GM08714 (cell line): ENCODE measurements around the gene CD163L1.
"Not testable (repeated sequence)": the region's sequence is repeated elsewhere in the genome, so short reads cannot be mapped to it uniquely, and the experiment has no call there.

ENCODE experiments used
- H3K4me3 ChIP-seq: fragments of 200-500 bp; sonication (Bioruptor generic); 2 replicates; pipeline ENCODE4 v1.5.1; 2014; ENCODE audit warnings: mild to moderate bottlenecking, low read length, inconsistent platforms
- ZNF274 ChIP-seq: IDR thresholded peaks from 2 replicates; pipeline ENCODE4 v1.6.1; 2012; ENCODE audit warnings: mild to moderate bottlenecking, low read depth, low read length

The CD163L1 gene

DNA sequence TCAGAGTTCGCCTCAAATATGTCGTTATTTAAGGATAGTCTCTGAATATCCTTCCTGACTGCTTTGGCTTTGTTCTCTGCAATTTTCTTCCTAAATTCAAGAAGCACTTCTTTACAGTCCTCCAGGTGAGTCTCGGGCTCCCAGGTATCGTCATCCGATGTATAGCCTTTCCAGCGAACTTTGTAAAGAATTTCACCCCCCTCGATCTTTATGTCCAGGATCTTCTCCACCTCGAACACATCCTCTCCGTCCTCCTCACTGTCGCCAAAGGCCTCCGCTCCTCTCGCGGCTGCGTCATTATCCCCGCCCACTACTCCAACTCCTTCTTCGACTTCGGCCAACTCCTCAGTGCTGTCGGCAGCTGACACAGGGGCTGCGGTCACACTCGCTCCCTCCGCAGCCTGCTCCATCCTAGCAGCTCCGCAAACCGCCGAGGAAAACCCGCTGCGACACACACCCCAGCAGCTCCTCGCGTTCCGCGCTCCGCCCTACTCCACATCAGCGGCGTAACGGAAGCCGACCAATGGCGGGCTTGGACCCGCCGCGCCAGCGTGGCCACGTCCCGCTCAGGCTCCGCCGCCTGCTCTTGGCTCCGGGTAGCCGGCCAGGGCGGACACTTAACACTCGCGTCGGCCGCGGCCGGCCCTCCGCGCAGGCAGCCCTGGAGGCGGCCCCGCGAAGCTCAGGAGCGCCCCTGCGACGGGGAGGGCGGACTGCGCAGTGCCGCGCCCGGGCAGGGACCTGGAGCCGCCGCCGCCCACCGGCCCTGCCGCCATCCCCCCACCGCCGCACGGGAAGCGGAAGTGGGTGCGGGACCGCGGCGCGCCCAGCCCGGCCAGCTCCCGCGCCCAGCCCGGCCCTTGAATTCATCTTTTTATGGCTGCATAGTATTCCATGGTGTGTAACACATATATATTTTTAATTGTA, 4.1 kb downstream of the CD163L1 start:
- peak overlapping the region; percentile 5; the same call in 1 of the 2 replicates for H3K4me3 ChIP-seq
- TF ChIP-seq ZNF274: no peak

DNA sequence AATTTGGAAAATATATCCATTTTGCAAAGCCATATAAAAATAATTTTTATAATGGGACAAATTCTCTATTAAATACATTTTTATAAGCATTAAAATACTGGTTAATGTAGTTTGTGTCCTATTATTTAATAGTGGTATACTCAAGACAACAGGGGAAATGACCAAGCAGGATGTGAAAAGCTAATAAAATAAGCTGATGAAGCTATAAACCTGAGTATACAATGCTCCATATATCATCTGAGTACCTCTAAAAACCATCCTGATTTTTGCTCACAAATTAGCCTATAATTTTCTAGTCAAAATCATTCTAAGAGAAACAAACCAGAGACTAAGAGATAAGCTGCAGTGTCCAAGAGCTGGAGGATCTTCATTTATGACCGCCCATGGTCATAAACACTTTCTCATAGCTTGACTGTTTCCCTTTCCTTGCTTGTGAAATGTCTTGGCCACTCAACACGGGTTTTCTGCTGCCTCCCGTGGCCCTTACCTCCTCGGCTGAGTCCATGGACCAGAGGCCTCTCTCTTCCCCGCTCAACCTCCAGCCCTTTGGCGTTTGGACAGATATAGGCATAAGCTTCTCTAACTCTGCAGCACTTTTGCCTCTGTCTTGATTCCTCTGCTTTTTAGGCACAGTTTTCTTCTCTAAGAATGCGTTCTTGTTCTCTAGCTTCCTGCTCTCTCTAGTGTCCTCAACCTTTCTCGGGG, 5.5 kb downstream of the CD163L1 start:
- H3K4me3 ChIP-seq: not testable (repeated sequence)

DNA sequence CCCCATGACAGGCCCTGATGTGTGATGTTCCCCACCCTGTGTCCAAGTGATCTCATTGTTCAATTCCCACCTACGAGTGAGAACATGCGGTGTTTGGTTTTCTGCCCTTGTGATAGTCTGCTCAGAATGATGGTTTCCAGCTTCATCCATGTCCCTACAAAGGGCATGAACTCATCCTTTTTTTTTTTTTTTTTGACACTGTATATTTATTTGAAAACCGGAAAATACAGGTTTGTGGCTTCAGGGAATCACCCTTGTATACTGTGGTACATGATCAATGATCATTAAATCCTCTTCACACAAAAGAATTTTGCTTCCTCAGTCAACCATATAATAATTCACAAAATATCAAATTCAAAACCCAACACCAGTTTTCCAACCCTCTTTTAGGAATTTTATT, 6.5 kb downstream of the CD163L1 start:
- H3K4me3 ChIP-seq: not testable (repeated sequence)

DNA sequence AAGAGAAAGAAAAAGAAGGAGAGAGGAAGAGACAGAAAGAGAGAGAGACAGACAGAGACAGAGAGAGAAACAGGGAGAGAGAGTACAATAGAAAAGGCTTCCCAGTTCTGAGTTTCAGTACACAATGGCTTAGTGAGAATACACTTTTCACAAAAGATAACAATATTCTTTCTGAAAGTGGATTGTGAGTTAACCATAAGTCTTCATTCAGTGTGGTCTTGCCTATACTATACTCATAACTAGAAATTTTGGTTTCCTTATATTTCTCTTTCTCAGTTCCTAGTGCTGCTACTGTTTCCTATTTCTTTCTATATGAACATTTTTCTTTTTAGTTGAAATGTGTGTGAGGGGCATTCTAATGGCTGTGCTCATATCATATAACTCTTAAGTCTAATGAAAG, 9.3 kb downstream of the CD163L1 start:
- no peak overlapping the region for H3K4me3 ChIP-seq
- no peak for TF ChIP-seq ZNF274

DNA sequence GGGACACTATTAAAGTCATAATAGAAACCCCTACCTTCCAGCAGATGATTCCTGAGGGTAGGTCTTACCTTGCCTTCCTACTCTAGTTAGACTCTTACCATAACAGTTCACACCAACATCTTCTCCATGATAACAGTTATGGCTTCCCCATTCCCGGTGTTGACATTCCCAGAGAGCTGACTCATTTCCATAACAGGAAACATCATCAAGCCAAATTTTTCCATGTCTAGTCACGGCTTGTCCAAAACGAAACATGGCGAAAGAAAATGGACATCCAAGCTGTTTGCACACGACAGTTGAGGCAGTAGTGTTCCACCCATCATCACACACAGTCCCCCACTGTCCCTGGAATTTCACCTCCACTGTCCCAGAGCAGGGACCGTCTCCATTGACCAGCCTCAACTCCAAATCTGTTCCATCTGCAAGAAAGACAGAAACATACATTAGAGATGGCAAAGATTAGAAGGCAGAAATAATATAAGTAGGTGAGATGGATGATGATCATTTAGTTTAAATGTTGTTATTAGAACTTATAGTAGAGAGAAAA, 10.6 kb downstream of the CD163L1 start:
- TF ChIP-seq ZNF274: no peak
- no peak overlapping the region for H3K4me3 ChIP-seq

DNA sequence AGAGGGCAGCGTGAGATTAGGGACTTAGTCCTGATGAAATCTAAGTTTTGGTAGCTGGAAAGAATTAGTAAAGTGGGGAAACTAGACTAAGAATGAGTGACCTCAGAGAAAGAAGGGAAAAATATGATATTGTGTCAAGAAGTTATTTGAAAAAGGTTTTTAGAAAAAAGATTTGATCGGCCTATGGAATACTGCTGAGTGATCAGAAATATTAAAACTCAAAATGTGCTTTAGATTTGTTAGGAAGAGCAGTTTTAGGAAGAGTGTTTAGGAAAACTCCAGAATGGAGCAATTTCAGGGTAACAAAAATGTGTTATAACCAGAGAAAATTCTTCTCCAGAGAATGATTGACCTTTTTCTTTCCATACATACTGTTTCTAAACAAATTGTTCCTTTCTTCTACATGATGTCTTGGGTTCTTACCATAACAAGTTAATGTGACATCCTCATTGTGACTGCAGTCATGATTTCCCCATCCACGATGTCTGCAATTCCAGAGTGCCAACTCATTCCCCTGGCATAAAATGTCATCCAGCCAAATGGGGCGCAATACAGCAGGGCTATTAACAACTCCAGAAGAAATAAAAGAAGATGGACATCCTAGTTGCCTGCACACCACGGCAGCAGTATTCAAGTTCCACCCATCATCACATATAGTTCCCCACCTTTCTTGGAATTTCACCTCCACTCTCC, 11.8 kb downstream of the CD163L1 start:
- TF ChIP-seq ZNF274: no peak
- no peak overlapping the region for H3K4me3 ChIP-seq

DNA sequence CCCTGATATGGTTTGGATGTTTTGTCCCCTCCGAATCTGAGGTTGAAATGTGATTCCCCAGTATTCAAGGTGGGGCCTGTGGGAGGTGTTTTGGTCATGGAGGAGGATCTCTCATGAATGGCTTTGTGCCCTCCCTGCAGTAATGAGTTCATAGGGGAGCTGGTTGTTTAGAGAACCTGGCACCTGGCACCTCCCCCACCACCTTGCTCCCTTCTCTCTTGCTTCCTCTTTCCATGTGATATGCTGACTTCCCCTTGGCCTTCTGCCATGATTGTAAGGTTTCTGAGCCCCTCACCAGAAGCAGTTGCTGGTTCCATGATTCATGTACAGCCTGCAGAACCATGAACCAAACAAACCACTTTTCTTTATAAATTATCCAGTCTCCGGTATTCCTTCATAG, 32.6 kb downstream of the CD163L1 start:
- H3K4me3 ChIP-seq: no peak overlapping the region
- TF ChIP-seq ZNF274: no peak

DNA sequence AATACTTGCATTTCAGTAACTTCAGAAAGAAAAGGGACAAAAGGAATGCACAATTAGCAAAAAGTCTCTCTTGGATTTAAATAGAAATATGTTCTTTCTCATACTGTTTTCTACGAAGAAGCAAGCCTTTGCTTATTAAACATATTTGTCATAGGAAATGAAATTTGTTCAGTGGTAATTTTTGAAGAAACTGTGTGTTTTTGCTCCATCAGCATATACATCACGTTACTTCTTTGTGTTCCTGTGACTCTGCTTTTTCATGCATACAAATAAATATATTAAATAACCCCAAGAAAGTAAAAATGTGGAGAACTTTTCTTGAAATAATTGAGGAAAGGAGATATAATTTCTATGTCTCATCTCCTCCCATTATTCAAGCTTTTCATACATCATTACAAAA, 39.7 kb downstream of the CD163L1 start:
- no peak for TF ChIP-seq ZNF274

DNA sequence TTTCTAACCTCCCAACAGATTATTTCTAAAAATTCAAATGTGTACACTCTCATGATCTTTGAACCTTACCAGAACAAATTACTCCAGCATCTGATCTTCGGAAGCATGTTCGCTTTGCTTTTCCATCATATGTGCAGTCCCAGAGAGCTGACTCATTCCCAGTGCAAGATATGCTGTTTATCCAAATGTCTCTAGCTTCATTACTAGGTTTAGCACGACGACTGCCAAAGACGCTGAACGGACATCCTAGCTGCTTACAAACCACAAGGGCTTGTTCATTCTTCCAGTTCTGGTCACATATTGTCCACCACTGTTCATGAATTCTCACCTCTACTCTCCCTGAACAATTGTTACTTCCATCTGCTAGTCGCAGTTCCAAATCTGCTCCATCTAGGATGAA, 40.5 kb downstream of the CD163L1 start:
- no peak overlapping the region for H3K4me3 ChIP-seq
- TF ChIP-seq ZNF274: no peak

More for the DNA sequence above, 39.7 kb downstream of the CD163L1 start:
- H3K4me3 ChIP-seq: no peak overlapping the region

DNA sequence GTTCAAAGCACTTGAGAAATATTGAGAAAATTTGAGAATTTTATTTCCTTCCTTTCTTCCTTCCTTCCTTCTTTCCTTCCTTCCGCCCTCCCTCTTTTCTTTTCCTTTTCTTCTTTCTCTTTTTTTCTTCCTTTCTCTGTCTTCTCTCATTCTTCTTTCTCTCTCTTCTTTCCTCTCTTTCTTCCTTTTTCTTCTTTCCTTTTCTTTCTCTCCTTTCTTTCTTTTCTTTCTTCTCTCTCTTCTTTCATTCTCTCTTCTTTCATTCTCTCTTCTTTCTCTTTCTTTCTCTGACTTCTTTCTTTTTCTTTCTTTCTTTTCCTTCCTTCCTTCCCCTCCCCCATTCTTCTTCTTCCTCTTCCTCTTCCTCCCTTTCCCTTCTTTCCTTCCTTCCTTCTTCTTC, 44.9 kb downstream of the CD163L1 start:
- TF ChIP-seq ZNF274: no peak
- no peak overlapping the region for H3K4me3 ChIP-seq

DNA sequence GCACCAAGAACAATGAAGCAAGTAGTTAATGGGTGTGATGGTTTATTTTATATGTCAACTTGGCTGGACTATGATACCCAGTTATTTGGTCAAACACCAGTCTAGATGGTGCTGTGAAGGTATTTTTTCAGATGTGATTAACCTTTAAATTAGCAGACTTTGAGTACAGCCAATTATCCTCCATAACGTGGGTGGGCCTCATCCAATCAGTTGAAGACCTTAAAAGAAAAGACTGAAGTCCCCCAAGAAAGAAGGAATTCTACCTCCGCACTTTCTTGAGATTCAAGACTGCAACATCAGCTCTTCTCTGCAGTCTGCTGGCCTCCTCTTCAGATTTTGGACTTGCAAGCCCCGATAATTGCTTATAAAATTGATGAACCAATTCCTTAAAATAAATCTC, 47.5 kb downstream of the CD163L1 start:
- TF ChIP-seq ZNF274: no peak
- no peak overlapping the region for H3K4me3 ChIP-seq

DNA sequence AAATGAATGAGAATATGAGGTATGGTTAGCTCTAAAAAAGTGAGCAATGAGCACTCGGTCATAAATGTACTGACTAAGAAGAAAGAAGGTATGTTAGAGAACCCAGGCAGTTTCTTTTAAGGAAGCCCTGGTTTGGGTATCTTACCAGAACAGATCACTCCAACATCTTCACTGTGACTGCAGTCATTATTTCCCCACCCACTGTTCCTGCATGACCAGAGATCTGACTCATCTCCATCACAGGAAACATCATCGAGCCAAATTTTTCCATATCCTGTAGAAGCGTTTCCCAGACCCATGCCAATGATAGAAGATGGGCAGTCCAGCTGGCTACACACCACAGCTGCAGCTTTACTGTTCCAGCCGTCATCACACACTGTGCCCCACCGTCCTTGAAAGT, 48.0 kb downstream of the CD163L1 start:
- no peak overlapping the region for H3K4me3 ChIP-seq
- no peak for TF ChIP-seq ZNF274

DNA sequence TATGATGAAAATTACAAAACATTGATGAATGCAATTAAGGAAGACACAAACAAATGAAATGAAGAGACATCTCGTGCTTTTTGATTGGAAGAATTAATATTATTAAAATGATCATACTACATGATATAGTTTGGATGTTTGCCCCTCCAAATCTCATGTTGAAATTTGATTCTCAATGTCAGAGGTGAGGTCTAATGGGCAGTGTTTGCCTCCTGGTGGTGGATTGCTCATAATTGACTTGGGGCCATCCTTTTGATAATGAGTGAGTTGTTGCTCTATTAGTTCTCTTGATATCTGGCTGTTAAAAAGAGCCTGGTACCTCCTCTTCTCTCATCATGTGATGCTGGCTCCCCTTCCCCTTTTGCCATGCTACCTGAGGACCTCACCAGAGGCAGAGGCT, 56.7 kb downstream of the CD163L1 start:
- no peak overlapping the region for H3K4me3 ChIP-seq
- no peak for TF ChIP-seq ZNF274

DNA sequence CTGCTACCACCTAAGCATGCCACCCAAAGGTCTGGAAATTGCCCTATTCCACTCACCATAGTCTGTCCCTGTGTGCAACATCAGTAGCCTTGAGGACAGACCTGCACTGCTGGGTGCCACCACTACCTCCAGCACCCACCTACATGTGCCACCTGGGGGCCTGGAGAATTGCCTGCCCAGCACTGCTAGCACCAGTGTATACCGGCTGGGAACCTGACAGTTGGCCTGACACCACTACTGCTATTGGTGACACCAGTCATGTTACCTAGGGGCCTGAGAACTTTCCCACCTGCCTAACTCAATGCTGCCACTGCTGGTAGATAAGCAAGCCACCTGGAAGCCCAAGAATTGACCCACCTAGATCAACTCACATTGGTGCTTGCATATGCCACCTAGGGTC, 60.8 kb downstream of the CD163L1 start:
- no peak overlapping the region for H3K4me3 ChIP-seq
- TF ChIP-seq ZNF274: no peak

DNA sequence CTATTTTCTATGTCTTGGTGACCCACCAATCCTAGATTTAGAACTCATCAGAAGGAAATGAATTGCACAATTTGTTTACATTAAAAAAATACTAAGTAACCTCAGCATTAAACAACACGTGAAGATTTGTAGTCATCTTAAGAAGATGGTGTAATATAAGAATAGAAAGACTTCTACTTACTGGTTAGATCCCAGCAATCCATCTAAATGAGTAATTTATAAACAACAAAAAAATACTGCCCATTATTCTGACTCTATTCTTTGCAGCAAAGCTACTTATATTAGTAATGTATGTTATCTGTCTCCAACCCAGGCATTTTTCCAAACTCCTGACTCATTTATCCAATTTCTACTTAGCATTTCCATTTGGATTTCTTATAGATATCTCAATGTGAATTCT, 67.8 kb downstream of the CD163L1 start:
- no peak overlapping the region for H3K4me3 ChIP-seq
- no peak for TF ChIP-seq ZNF274
